DND-41 (cell line): ENCODE data around the gene OPRL1.

Experiments
- EZH2 ChIP-seq: IDR thresholded peaks from 3 replicates; pipeline ENCODE4 v1.6.1; 2012; ENCODE audit warnings: borderline replicate concordance, low read depth, mild to moderate bottlenecking, moderate library complexity, low read length, inconsistent platforms; ENCODE audit not compliant: severe bottlenecking
- TF ChIP-seq, protein P1 (sequence below): IDR thresholded peaks from 2 replicates; pipeline ENCODE4 v1.5.1; 2012; ENCODE audit warnings: borderline replicate concordance, low read length, moderate library complexity, mild to moderate bottlenecking; ENCODE audit not compliant: poor library complexity, severe bottlenecking; ENCODE audit errors: extremely low read depth

DNA sequence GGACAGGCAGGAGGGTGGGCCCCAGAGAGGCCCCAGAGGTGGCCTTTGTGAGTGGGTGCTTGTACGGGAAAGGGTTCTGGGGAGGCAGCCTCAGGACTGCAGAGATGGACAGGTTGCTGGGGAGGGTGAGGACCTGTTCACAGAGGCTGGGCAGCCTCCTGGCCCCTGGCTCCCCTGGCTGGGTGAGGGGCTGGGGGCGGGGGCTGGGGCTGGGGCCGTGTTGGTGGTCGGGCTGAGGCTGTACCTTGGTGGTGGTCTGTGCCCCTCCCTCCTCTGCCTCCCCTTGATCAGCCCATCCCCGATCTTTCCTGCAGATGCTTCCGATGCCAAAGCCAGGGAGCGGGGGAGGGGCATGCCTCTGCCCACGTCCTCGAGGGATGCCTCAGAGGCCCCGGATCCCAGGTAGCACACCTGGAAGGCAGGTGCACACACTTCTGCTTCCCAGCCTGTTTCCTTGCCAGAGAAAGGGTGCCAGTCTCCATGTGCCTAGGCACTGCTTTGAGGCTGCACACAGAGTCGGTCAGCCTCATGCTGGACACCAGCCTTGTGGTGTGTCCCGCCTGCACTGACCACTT lies 12.1 kb upstream of the OPRL1 start:
- TF ChIP-seq EZH2, result no peak
- TF ChIP-seq, protein P1, sequence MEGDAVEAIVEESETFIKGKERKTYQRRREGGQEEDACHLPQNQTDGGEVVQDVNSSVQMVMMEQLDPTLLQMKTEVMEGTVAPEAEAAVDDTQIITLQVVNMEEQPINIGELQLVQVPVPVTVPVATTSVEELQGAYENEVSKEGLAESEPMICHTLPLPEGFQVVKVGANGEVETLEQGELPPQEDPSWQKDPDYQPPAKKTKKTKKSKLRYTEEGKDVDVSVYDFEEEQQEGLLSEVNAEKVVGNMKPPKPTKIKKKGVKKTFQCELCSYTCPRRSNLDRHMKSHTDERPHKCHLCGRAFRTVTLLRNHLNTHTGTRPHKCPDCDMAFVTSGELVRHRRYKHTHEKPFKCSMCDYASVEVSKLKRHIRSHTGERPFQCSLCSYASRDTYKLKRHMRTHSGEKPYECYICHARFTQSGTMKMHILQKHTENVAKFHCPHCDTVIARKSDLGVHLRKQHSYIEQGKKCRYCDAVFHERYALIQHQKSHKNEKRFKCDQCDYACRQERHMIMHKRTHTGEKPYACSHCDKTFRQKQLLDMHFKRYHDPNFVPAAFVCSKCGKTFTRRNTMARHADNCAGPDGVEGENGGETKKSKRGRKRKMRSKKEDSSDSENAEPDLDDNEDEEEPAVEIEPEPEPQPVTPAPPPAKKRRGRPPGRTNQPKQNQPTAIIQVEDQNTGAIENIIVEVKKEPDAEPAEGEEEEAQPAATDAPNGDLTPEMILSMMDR, result no peak
